ENCODE measurements around the gene CCNF. TPM values are rescaled to one million over a fixed set of nuclear protein-coding genes. Genes with fewer than 3 reads are reported as not detected.
"Not testable (repeated sequence)": the region's sequence is repeated elsewhere in the genome, so short reads cannot be mapped to it uniquely, and the experiment has no call there.

The CCNF gene, protein sequence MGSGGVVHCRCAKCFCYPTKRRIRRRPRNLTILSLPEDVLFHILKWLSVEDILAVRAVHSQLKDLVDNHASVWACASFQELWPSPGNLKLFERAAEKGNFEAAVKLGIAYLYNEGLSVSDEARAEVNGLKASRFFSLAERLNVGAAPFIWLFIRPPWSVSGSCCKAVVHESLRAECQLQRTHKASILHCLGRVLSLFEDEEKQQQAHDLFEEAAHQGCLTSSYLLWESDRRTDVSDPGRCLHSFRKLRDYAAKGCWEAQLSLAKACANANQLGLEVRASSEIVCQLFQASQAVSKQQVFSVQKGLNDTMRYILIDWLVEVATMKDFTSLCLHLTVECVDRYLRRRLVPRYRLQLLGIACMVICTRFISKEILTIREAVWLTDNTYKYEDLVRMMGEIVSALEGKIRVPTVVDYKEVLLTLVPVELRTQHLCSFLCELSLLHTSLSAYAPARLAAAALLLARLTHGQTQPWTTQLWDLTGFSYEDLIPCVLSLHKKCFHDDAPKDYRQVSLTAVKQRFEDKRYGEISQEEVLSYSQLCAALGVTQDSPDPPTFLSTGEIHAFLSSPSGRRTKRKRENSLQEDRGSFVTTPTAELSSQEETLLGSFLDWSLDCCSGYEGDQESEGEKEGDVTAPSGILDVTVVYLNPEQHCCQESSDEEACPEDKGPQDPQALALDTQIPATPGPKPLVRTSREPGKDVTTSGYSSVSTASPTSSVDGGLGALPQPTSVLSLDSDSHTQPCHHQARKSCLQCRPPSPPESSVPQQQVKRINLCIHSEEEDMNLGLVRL
- 17.7 and 26.8 TPM in 2 replicates for total RNA-seq

DNA sequence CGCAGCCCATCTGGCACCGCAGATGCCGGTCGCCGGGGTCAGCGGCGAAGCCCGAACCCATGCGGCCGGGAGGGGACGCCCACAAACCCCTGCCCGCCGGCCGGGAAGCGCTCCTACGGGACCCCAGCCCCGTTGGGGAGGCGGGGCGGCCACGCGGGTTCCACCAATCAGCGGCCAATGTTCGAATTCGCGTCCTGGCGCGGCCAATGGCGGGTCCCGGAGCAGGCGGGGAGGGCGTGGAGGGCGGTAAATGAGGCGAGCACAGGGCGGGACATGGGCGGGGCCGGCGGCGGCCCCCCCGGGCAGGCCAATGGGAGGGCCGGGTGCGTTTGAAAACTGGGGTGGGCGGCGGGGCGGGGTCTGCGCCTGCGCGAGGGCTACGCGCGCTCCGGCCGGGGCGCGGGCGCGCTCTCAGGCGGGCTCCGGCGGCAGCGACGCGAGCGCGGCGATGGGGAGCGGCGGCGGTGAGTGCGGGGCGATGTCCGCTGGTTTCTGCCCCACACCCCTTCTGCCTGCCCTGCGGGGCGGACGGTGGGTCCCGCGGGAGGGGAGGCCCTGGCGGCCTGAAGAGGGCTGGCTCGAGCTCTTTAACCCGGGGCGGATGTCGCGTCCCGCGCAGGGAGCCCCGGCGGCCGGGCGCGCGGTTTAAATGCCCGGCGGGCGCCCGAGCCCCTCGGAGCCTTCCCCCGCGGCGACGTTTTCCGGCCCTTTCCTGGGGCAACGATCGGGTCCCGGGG lies at the start of gene CCNF:
TSS of gene CCNF (plus strand) at position 414 of the 737 bp plus-strand sequence. CDS start at position 449, 35 bp downstream.
- TF ChIP-seq, protein P1, sequence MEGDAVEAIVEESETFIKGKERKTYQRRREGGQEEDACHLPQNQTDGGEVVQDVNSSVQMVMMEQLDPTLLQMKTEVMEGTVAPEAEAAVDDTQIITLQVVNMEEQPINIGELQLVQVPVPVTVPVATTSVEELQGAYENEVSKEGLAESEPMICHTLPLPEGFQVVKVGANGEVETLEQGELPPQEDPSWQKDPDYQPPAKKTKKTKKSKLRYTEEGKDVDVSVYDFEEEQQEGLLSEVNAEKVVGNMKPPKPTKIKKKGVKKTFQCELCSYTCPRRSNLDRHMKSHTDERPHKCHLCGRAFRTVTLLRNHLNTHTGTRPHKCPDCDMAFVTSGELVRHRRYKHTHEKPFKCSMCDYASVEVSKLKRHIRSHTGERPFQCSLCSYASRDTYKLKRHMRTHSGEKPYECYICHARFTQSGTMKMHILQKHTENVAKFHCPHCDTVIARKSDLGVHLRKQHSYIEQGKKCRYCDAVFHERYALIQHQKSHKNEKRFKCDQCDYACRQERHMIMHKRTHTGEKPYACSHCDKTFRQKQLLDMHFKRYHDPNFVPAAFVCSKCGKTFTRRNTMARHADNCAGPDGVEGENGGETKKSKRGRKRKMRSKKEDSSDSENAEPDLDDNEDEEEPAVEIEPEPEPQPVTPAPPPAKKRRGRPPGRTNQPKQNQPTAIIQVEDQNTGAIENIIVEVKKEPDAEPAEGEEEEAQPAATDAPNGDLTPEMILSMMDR (IDR thresholded peaks at IDR 0.05; ENCODE audit: insufficient read depth, low read depth, low read length), result no peak
- DNase-seq (ENCODE audit: low read depth), result peak; percentile 95
- H3K4me3 ChIP-seq (ENCODE audit: low read depth, low read length), result peak within 1 kb of the TSS; percentile 70

DNA sequence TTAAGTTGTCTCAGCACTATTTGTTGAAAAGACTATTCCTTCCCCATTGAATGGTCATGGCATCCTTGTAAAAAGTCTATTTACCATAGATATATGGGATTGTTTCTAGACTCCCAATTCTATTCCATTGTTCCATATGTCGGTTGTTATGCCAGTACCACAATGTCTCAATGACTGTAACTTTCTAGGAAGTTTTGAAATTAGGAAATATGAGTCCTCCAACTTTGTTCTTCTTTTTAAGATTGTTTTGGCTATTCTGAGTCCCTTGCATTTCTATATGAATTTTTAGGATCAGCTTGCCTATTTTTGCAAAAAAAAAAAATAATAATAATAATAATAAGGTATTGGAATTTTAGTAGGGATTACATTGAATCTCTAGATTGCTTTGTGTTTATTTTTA lies 45.7 kb upstream of the CCNF start:
- DNase-seq (ENCODE audit: low read depth), result no peak
- TF ChIP-seq, protein P1 (IDR thresholded peaks at IDR 0.05; ENCODE audit: insufficient read depth, low read depth, low read length), result no peak
- no peak overlapping the region for H3K4me3 ChIP-seq (ENCODE audit: low read depth, low read length)

DNA sequence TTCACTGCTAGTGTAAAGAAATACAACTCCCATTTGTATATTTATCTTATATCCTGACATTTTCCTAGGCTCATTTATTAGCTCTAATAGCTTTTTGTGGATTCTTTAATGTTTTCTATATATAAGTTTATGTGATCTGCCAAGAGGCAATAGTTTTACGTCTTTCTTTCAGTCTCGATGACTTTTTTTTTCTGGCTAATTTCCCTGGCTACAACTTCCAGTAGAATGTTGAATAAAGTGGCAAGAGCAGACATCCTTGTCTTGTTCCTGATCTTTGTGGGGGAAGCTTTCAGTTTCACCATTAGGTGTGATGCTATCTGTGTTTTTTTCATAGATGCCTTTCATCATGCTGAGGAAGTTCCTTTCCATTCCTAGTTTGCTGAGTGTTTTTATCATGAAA lies 44.8 kb upstream of the CCNF start:
- TF ChIP-seq, protein P1 (IDR thresholded peaks at IDR 0.05; ENCODE audit: insufficient read depth, low read depth, low read length), result no peak
- DNase-seq (ENCODE audit: low read depth), result no peak
- no peak overlapping the region for H3K4me3 ChIP-seq (ENCODE audit: low read depth, low read length)

DNA sequence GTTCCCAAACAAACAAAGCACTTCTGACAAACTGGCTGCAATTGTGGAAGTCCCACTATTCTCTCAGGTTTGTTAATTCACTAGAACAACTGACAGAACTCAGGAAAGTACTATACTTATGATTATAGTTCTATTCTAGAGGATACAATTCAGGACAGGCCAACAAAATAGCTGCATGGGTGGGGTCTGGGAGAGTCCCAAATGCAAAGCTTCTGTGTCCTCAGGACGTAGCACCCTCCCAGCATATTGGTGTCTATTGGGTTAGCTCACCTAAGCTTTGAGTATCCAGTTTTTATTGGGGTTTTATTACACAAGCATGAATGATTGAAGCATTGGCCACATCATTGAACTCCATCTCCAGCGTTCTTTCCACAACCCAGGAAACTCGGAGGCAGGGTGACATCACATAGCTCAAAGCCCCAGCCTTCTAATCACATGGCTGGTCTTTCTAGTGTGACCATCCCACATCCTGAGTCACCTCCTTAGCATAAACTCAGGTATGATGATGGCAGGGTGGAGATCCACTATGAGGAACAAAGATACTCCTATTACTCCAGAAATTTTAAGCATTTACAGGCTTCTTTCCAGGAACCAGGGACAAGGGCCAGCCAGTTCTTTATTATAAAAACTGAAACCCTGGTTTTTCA lies 43.9 kb upstream of the CCNF start:
- no peak for DNase-seq (ENCODE audit: low read depth)
- TF ChIP-seq, protein P1 (IDR thresholded peaks at IDR 0.05; ENCODE audit: insufficient read depth, low read depth, low read length), result no peak

DNA sequence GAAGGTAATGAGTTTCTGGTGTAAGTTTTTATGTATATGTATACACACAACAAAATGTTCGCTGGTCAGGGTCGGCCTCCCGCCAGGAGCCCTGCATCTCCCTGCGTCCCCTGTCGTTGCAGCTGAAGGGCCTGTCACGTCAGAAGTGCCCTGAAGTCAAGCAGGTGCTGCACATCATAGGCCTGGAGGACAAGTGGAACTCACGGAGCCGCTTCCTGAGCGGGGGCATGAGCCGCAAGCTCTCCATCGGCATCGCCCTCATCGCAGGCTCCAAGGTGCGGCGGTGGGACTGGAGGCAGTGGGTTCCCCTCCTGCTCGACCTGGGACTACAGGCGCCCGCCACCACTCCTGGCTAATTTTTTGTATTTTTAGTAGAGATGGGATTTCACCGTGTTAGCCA lies 43.3 kb upstream of the CCNF start:
- DNase-seq (ENCODE audit: low read depth); H3K4me3 ChIP-seq (ENCODE audit: low read depth, low read length): not testable (repeated sequence)

More for the DNA sequence above, 43.9 kb upstream of the CCNF start:
- H3K4me3 ChIP-seq (ENCODE audit: low read depth, low read length), result no peak overlapping the region

DNA sequence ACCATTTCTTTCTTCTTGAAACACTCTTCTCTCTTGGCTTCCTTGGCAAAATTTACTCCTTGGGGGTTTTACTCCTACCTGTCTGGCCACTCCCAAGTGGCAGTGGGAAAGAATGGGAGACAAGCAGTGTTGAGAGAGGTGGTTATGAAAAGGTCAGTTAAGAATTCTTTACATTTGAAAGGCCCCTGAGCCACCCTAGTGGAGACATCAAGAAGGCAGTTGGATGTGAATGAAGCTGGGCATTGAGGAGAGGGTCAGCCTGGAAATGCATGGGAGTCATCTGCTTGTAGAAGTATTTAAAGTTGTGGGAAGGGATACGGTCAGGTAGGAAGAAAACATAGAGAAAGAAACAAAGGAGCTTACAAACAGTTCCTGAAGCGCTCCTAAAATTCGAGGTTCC lies 42.3 kb upstream of the CCNF start:
- TF ChIP-seq, protein P1 (IDR thresholded peaks at IDR 0.05; ENCODE audit: insufficient read depth, low read depth, low read length), result peak; percentile 29
- H3K4me3 ChIP-seq (ENCODE audit: low read depth, low read length), result no peak overlapping the region
- DNase-seq (ENCODE audit: low read depth), result no peak
